ENCODE measurements around the gene LIMA1. TPM values are rescaled to one million over a fixed set of nuclear protein-coding genes. Genes with fewer than 3 reads are reported as not detected.
A peak's percentile ranks its signal among the peaks of the same experiment; 100 is the strongest.
"Not testable (repeated sequence)": the region's sequence is repeated elsewhere in the genome, so short reads cannot be mapped to it uniquely, and the experiment has no call there.

LIMA1 gene
- total RNA-seq = 100 to 1,000 TPM in 3 of 4 donors, 10 to 100 TPM in 1; 87.7 to 213 (median 152) TPM

GRCh38 chr12:50283229-50283923, at the start of gene LIMA1:
Gene LIMA1, minus strand, starts transcription at chr12:50283520. Its CDS starts 34,769 bp downstream, at chr12:50248751.
- WGBS, 2 donors = 0 to 1% methylated on average over 29 to 46 of the region's 52 CpGs

GRCh38 chr12:50331745-50332144, 48.4 kb upstream of the LIMA1 start:
- WGBS, 2 donors = 95 to 96% methylated on average over 1 of the region's 1 CpG
- DNase-seq (ENCODE audit: low spot score in 2 of 2) = no peak
- no peak overlapping the region for H3K27ac ChIP-seq
- no peaks in the 10 kb centered on the region for H3K9me3 ChIP-seq
- no peak overlapping the region for H3K4me3 ChIP-seq
- H3K36me3 ChIP-seq = no peaks in the 10 kb centered on the region
- peaks cover 0 to 5% (median 1%) of the 10 kb centered on the region in 4 donors for H3K4me1 ChIP-seq
- TF ChIP-seq EP300 (IDR thresholded peaks at IDR 0.05) (no peak), CTCF (IDR thresholded peaks at IDR 0.05) (no peak), POLR2A (IDR thresholded peaks at IDR 0.05) (no peak)
- H3K27me3 ChIP-seq = no peaks in the 10 kb centered on the region

More at GRCh38 chr12:50283229-50283923, at the start of gene LIMA1:
- Histone ChIP-seq H3K27me3 (no peaks in the 10 kb centered on the region), H3K27ac (peak within 1 kb of the TSS; percentile 60 to 87 (median 71)), H3K4me1 (peaks cover 0 to 28% (median 5%) of the 10 kb centered on the region in 4 donors), H3K4me3 (peak within 1 kb of the TSS; percentile 69 to 88 (median 80)), H3K36me3 (no peaks in the 10 kb centered on the region), H3K9me3 (no peaks in the 10 kb centered on the region)
- DNase-seq (ENCODE audit: low spot score in 2 of 2) = peak; percentile 77 to 79
- TF ChIP-seq CTCF (IDR thresholded peaks at IDR 0.05) = peak in 4 of 5 experiments; percentile 39 to 91 (median 66)
- TF ChIP-seq EP300 (IDR thresholded peaks at IDR 0.05) = peak in 1 of 2 donors; percentile 75
- TF ChIP-seq POLR2A (IDR thresholded peaks at IDR 0.05) = peak; percentile 31 to 52

- not testable (repeated sequence) for H3K36me3 ChIP-seq; H3K9me3 ChIP-seq; H3K4me3 ChIP-seq; H3K27ac ChIP-seq; DNase-seq (ENCODE audit: low spot score in 2 of 2); H3K27me3 ChIP-seq
- 95 to 96% methylated on average over 5 of the region's 5 CpGs for WGBS, 2 donors
- H3K4me1 ChIP-seq = peaks cover 0 to 13% (median 5%) of the 10 kb centered on the region in 4 donors
Observed at GRCh38 chr12:50328664-50329063, 45.3 kb upstream of the LIMA1 start.

- 47 to 55% methylated on average over 4 of the region's 4 CpGs for WGBS, 2 donors
- no peak for TF ChIP-seq CTCF (IDR thresholded peaks at IDR 0.05)
- no peak for TF ChIP-seq POLR2A (IDR thresholded peaks at IDR 0.05)
- no peak for TF ChIP-seq EP300 (IDR thresholded peaks at IDR 0.05)
- no peak overlapping the region for H3K27ac ChIP-seq
- peak in 1 of 2 donors; percentile 31 for DNase-seq (ENCODE audit: low spot score in 2 of 2)
- no peaks in the 10 kb centered on the region for H3K9me3 ChIP-seq
- no peak overlapping the region for H3K4me3 ChIP-seq
- no peaks in the 10 kb centered on the region for H3K36me3 ChIP-seq
- H3K27me3 ChIP-seq = no peaks in the 10 kb centered on the region
- H3K4me1 ChIP-seq = peaks cover 0 to 13% (median 5%) of the 10 kb centered on the region in 4 donors
Observed at GRCh38 chr12:50326590-50327284, 43.4 kb upstream of the LIMA1 start.

GRCh38 chr12:50325890-50326391, 42.6 kb upstream of the LIMA1 start:
- no peak for DNase-seq (ENCODE audit: low spot score in 2 of 2)
- H3K4me3 ChIP-seq = no peak overlapping the region
- H3K27me3 ChIP-seq = no peaks in the 10 kb centered on the region
- H3K4me1 ChIP-seq = peaks cover 0 to 13% (median 5%) of the 10 kb centered on the region in 4 donors
- no peak overlapping the region for H3K27ac ChIP-seq
- no peaks in the 10 kb centered on the region for H3K36me3 ChIP-seq
- 81 to 91% methylated on average over 5 of the region's 5 CpGs for WGBS, 2 donors
- H3K9me3 ChIP-seq = no peaks in the 10 kb centered on the region
- TF ChIP-seq CTCF (IDR thresholded peaks at IDR 0.05) (no peak), POLR2A (IDR thresholded peaks at IDR 0.05) (no peak), EP300 (IDR thresholded peaks at IDR 0.05) (no peak)

GRCh38 chr12:50324770-50325169, 41.5 kb upstream of the LIMA1 start:
- not testable (repeated sequence) for H3K36me3 ChIP-seq; H3K9me3 ChIP-seq; H3K4me3 ChIP-seq; H3K27me3 ChIP-seq; H3K27ac ChIP-seq; DNase-seq (ENCODE audit: low spot score in 2 of 2)
- H3K4me1 ChIP-seq = peaks cover 0 to 13% (median 5%) of the 10 kb centered on the region in 4 donors
- WGBS, 2 donors = 93 to 97% methylated on average over 4 of the region's 4 CpGs

- H3K4me1 ChIP-seq = peaks cover 0 to 13% (median 5%) of the 10 kb centered on the region in 4 donors
- H3K27me3 ChIP-seq = not testable (repeated sequence)
Observed at GRCh38 chr12:50324077-50324476, 40.8 kb upstream of the LIMA1 start.

More at GRCh38 chr12:50324077-50324476, 40.8 kb upstream of the LIMA1 start:
- 99 to 100% methylated on average over 7 of the region's 7 CpGs for WGBS, 2 donors
- not testable (repeated sequence) for H3K9me3 ChIP-seq; H3K36me3 ChIP-seq; H3K4me3 ChIP-seq; H3K27ac ChIP-seq; DNase-seq (ENCODE audit: low spot score in 2 of 2)
